Activated CD8-positive, alpha-beta memory T cell treated with anti-CD3 and anti-CD28 coated beads for 24 hours (primary cell): ENCODE measurements around the gene SRP72.
"Not testable (repeated sequence)": the region's sequence is repeated elsewhere in the genome, so short reads cannot be mapped to it uniquely, and the experiment has no call there.

Source experiments
- DNase-seq: peaks from one replicate; pipeline ENCODE4 v3.0.0-alpha.2; 2020

Gene SRP72

GRCh38 chr4:56467284-56468096 lies at the start of gene SRP72:
Gene SRP72 (plus strand): TSS chr4:56467617. CDS start chr4:56467636, 19 bp downstream.
- DNase-seq, result peak; percentile 91

- no peak for DNase-seq
Observed at GRCh38 chr4:56424176-56424575, 43.2 kb upstream of the SRP72 start.

GRCh38 chr4:56424697-56425514 lies 42.5 kb upstream of the SRP72 start:
- no peak for DNase-seq

- no peak for DNase-seq
Observed at GRCh38 chr4:56425518-56425917, 41.9 kb upstream of the SRP72 start.

GRCh38 chr4:56426273-56426672 lies 41.1 kb upstream of the SRP72 start:
- DNase-seq, result no peak

GRCh38 chr4:56427179-56427578 lies 40.2 kb upstream of the SRP72 start:
- DNase-seq, result no peak

GRCh38 chr4:56430203-56430602 lies 37.2 kb upstream of the SRP72 start:
- DNase-seq, result no peak

GRCh38 chr4:56433280-56433679 lies 34.1 kb upstream of the SRP72 start:
- no peak for DNase-seq

GRCh38 chr4:56434599-56435139 lies 32.7 kb upstream of the SRP72 start:
- no peak for DNase-seq

- peak; percentile 99 for DNase-seq
Observed at GRCh38 chr4:56435140-56435926, 32.1 kb upstream of the SRP72 start, which contains the start of gene PPAT. Gene PPAT (minus strand): TSS chr4:56435615. CDS start chr4:56435477, 138 bp downstream.

GRCh38 chr4:56438766-56439165 lies 28.7 kb upstream of the SRP72 start:
- DNase-seq, result no peak

GRCh38 chr4:56440983-56441382 lies 26.4 kb upstream of the SRP72 start:
- DNase-seq, result no peak

GRCh38 chr4:56444719-56445118 lies 22.7 kb upstream of the SRP72 start:
- DNase-seq, result no peak

- DNase-seq, result no peak
Observed at GRCh38 chr4:56445699-56446098, 21.7 kb upstream of the SRP72 start.

GRCh38 chr4:56448301-56448700 lies 19.1 kb upstream of the SRP72 start:
- no peak for DNase-seq

GRCh38 chr4:56449475-56449874 lies 17.9 kb upstream of the SRP72 start:
- not testable (repeated sequence) for DNase-seq

GRCh38 chr4:56450342-56450741 lies 17.1 kb upstream of the SRP72 start:
- no peak for DNase-seq

- no peak for DNase-seq
Observed at GRCh38 chr4:56460085-56460484, 7.3 kb upstream of the SRP72 start.

- no peak for DNase-seq
Observed at GRCh38 chr4:56462157-56462556, 5.3 kb upstream of the SRP72 start.

- DNase-seq, result no peak
Observed at GRCh38 chr4:56463711-56464110, 3.7 kb upstream of the SRP72 start.

- DNase-seq, result no peak
Observed at GRCh38 chr4:56464581-56464980, 2.8 kb upstream of the SRP72 start.

- DNase-seq, result no peak
Observed at GRCh38 chr4:56465599-56466295, 1.7 kb upstream of the SRP72 start.
